Tibial artery (tissue), 4 donors: Measurements from ENCODE around the gene PRR5L.

Experiments
- DNase-seq, 2 donors: peaks; one replicate each; pipeline ENCODE4 v3.0.0-alpha.2; 2019
- H3K27ac ChIP-seq, 2 donors: fragments of 200-600 bp; sonication (generic) in 1 of 2; 1 replicate in 1 of 2; 2 replicates in 1 of 2; pipeline ENCODE4 v1.5.1; 2018 to 2019; ENCODE audit warnings: mild to moderate bottlenecking in 1 of 2
- H3K27me3 ChIP-seq, 2 donors: fragments of 200-600 bp; sonication (generic) in 1 of 2; one replicate each; pipeline versions ENCODE4 v1.5.1 to v1.6.0; 2016 to 2019
- H3K36me3 ChIP-seq, 3 donors: fragments of 200-600 bp; sonication (generic) in 2 of 3; one replicate each; pipeline ENCODE4 v1.5.1; 2016 to 2019; ENCODE audit warnings: mild to moderate bottlenecking in 2 of 3
- H3K4me1 ChIP-seq, 4 donors: fragments of 200-600 bp; sonication (generic) in 2 of 4; 1 replicate in 3 of 4; 2 replicates in 1 of 4; pipeline ENCODE4 v1.5.1; 2016 to 2019
- H3K4me3 ChIP-seq, 2 donors: fragments of 200-600 bp; sonication (generic) in 1 of 2; 1 replicate in 1 of 2; 2 replicates in 1 of 2; pipeline ENCODE4 v1.5.1; 2018 to 2019; ENCODE audit warnings: mild to moderate bottlenecking in 2 of 2
- H3K9me3 ChIP-seq, 3 donors: fragments of 200-600 bp; sonication (generic) in 1 of 3; one replicate each; pipeline ENCODE4 v1.5.1; 2016 to 2019
- CTCF ChIP-seq, 2 experiments: fragments of 200-600 bp in 1 of 2; fragments of 450-650 bp in 1 of 2; IDR thresholded peaks; one replicate each; pipeline ENCODE4 v1.5.1; 2017 to 2019; ENCODE audit warnings: antibody characterized with exemption in 2 of 2, mild to moderate bottlenecking in 1 of 2, moderate library complexity in 1 of 2
- intact Hi-C: fragments of 100-400 bp; cut with DNase I; formaldehyde crosslinking; loops from one replicate; pipeline ENCODE4 v1.15.0; 2023; ENCODE audit warnings: low total_unique reads

The PRR5L gene

GRCh38 chr11:36363361-36364268 lies 67.5 kb downstream of the PRR5L start:
- no peaks in the 10 kb centered on the region for H3K9me3 ChIP-seq
- peaks cover 0 to 13% (median 2%) of the 10 kb centered on the region in 4 donors for H3K4me1 ChIP-seq
- no peaks in the 10 kb centered on the region for H3K27me3 ChIP-seq
- H3K4me3 ChIP-seq = no peak overlapping the region
- no peaks in the 10 kb centered on the region for H3K36me3 ChIP-seq
- H3K27ac ChIP-seq = no peak overlapping the region
- no peak for TF ChIP-seq CTCF (IDR thresholded peaks at IDR 0.05)
- DNase-seq = no peak
- intact Hi-C loops = no loop called here

GRCh38 chr11:36364551-36365325 lies 68.7 kb downstream of the PRR5L start:
- Histone ChIP-seq H3K27me3 (no peaks in the 10 kb centered on the region), H3K27ac (no peak overlapping the region), H3K36me3 (no peaks in the 10 kb centered on the region), H3K4me3 (no peak overlapping the region), H3K9me3 (no peaks in the 10 kb centered on the region), H3K4me1 (peaks cover 0 to 13% (median 2%) of the 10 kb centered on the region in 4 donors)
- no peak for TF ChIP-seq CTCF (IDR thresholded peaks at IDR 0.05)
- intact Hi-C loops = no loop called here
- no peak for DNase-seq

- Histone ChIP-seq H3K36me3 (no peaks in the 10 kb centered on the region), H3K27me3 (no peaks in the 10 kb centered on the region), H3K27ac (no peak overlapping the region), H3K4me1 (peaks cover 0 to 13% (median 2%) of the 10 kb centered on the region in 4 donors), H3K9me3 (no peaks in the 10 kb centered on the region), H3K4me3 (no peak overlapping the region)
- TF ChIP-seq CTCF (IDR thresholded peaks at IDR 0.05) = no peak
- intact Hi-C loops = no loop called here
- DNase-seq = no peak
Measured at GRCh38 chr11:36365907-36366306, 69.8 kb downstream of the PRR5L start.

GRCh38 chr11:36367806-36368680 lies 72.0 kb downstream of the PRR5L start:
- TF ChIP-seq CTCF (IDR thresholded peaks at IDR 0.05) = no peak
- H3K4me3 ChIP-seq = no peak overlapping the region
- peaks cover 0 to 4% of the 10 kb centered on the region in 2 donors for H3K27me3 ChIP-seq
- H3K4me1 ChIP-seq = no peaks in the 10 kb centered on the region
- intact Hi-C loops = no loop called here
- H3K27ac ChIP-seq = no peak overlapping the region
- DNase-seq = no peak
- H3K36me3 ChIP-seq = no peaks in the 10 kb centered on the region
- no peaks in the 10 kb centered on the region for H3K9me3 ChIP-seq

- Histone ChIP-seq H3K4me3 (no peak overlapping the region), H3K9me3 (no peaks in the 10 kb centered on the region), H3K27me3 (peaks cover 0 to 4% of the 10 kb centered on the region in 2 donors), H3K36me3 (no peaks in the 10 kb centered on the region), H3K27ac (no peak overlapping the region), H3K4me1 (peaks cover 0 to 5% (median 4%) of the 10 kb centered on the region in 4 donors)
- intact Hi-C loops = no loop called here
- no peak for TF ChIP-seq CTCF (IDR thresholded peaks at IDR 0.05)
- no peak for DNase-seq
Measured at GRCh38 chr11:36371181-36371580, 75.1 kb downstream of the PRR5L start.
